HG03457 (cell line): Measurements from ENCODE around the gene GSTK1.
"Not testable (repeated sequence)": the region's sequence is repeated elsewhere in the genome, so short reads cannot be mapped to it uniquely, and the experiment has no call there.

Experiments used
- ATAC-seq: cut with Tn5 transposase; IDR thresholded peaks from one replicate; pipeline ENCODE4 v1.9.1; 2021; ENCODE audit warnings: moderate number of reproducible peaks; ENCODE audit not compliant: unreplicated experiment

The GSTK1 gene

DNA sequence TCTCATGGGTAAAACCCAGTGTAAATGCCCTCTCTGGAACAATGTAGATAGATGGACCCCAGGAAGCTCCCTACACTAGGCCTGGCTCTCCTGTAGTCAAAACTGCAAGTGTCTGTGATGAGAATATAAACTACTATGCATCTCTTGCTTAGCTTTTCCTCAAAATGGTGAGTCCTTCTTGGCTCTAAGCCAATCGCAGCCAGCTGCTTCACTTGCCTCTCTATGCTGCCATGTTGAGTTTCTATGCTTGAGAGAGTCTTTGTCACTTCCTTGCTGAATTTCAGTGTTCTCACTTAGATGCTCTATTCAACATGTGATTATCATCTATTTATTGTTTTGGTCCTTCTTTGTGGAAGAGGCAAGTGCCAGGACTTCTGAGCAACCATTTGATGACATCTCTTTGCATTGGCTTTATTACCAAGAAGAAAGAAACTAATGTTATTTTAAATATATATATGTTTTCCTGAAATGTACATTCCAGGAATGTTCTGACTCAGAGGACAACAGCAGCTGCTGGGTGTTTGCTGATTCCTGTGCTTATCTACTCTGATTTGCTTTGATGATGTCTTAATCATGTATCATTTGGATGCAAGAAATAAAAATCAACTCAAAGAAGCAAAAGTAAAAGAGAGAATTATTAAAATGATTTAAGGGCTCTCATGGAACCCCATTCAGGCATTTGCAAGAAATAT lies 24.8 kb upstream of the GSTK1 start:
- no peak for ATAC-seq

- ATAC-seq: no peak
Observed at GRCh38 chr7:143239813-143240212, 23.4 kb upstream of the GSTK1 start.

- peak; percentile 77 for ATAC-seq
Observed at GRCh38 chr7:143240291-143241168, 22.7 kb upstream of the GSTK1 start.

- no peak for ATAC-seq
Observed at GRCh38 chr7:143242306-143242705, 20.9 kb upstream of the GSTK1 start.

DNA sequence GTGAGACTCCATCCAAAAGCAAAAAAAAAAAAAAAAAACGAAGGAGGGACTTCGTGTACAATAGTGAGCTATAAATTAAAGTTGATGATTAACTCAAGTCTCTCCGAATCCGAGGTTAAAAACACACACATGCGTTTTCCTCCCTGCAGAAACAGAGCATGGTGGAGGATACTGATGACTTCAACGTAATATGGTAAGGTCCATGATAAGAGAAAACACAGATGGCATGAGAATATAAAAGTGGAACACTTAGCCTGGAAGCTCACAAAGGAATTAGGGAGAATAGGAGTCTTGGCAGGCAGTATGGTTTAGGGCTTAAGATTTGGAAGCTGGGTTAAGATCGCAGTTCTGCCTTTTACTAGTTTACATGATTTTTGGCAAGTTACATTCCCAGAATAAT lies 20.1 kb upstream of the GSTK1 start:
- no peak for ATAC-seq

GRCh38 chr7:143243614-143244013 lies 19.6 kb upstream of the GSTK1 start:
- ATAC-seq: no peak

GRCh38 chr7:143244321-143244720 lies 18.9 kb upstream of the GSTK1 start:
- no peak for ATAC-seq

- ATAC-seq: no peak
Observed at GRCh38 chr7:143245123-143245522, 18.1 kb upstream of the GSTK1 start.

DNA sequence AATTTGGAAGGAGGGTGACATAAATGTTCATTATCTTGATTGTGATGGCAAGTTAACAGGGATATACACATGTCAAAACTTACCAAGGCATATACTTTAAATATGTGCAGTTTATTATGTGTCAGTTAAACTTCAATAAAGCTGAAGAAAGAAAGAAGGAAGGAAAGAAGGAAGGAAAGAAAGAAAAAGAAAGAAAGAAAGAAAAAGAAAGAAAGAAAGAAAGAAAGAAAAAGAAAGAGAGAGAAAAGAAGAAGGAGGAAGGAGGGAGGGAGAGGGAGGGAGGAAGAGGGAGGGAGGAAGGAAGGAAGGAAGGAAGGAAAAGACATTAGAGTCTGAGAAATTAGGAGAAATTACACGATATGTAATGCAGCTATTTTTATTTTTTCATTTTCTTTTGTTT lies 15.9 kb upstream of the GSTK1 start:
- ATAC-seq: no peak

DNA sequence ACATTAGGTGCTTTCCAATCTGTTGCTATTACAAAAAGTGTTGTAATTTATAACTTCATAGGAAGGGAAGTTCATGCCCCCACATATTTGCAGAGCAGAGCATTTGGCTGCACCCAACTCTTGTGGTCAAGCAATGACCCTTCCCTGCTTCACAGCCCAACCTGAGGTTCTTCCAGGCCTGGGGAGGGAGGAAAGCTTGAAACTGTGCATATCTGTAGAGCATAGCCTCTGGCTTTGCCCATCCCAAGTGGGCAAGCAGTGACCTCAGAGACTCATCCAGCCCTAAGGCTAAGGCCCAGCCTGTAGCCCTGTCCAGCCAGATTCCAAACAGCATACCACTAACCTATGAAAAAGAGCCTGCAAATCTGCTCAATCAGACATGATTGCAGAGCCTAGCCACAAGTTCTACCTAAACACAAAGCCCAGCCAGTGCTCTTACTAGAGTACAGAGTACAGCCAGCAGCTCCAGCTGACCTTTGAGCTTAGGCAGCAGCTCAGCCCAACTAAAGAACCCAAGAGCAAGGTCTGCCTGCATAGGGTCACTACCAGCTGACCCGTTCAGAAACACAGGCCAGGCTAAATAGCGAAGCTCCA lies 14.4 kb upstream of the GSTK1 start:
- ATAC-seq: no peak

- ATAC-seq: no peak
Observed at GRCh38 chr7:143250199-143250598, 13.0 kb upstream of the GSTK1 start.

DNA sequence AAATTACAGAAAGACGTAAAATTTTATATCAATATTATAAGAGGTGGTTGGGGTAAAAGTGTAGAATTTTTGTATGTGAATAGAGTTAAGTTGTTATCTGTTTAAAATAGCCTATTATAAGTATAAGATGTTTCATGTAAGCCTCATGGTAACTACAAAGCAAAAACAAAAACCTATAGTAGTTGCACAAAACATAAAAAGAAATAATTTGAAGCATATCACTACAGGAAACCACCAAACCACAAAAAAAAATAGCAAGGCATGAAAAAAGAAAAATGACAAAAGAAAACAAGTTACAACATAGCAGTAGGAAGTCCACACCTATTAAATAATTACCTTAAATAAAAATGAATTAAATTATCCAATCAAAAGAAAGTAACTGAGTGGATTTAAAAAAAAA lies 12.4 kb upstream of the GSTK1 start:
- ATAC-seq: no peak

DNA sequence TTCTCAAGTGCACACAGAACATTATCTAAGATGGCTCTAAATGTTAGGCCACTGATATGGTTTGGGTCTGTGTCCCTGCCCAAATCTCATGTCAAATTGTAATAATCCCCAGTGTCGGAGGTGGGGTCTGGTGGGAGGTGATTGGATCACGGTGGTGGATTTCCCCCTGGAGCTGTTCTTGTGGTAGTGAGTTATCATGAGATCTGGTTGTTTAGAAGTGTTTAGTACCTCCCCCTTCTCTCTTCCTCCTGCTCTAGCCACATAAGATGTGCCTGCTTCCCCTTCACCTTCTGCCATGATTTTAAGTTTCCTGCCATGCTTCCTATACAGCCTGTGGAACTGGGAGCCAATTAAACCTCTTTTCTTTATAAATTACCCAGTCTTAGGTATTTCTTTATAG lies 11.2 kb upstream of the GSTK1 start:
- ATAC-seq: no peak

DNA sequence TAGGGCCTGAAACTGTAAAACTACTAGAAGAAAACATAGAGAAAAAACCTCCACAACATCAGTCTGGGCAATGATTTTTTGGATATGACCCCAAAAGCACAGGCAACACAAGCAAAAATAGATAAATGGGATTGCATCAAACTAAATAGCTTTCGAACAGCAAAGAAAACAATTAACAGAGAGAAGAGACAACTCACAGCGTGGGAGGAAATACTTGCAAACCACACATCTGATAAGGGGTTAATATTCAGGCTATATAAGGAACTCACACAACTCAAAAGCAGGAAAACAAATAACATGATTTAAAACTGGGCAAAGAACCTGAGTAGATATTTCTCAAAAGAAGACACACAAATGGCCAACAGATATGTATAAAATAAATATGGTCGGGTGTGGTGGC lies 7.7 kb upstream of the GSTK1 start:
- ATAC-seq: no peak

DNA sequence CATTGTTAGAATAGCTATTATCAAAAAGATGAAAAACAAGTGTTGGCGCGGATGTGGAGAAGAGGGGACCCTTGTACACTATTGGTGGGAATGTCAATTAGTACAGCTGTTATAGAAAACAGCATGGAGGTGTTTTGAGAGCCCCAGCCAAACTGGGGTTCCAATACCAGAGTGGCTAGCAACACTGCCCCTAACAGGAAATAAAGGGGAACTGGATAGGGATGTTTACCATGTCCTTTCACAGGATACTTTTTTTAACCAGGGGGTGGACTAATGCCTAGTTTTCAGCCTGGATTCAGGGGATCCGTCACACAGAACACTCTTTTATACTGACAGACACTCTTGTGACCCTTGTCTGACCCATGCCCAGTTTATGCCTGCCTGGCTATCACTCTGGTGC lies 6.9 kb upstream of the GSTK1 start:
- ATAC-seq: no peak

DNA sequence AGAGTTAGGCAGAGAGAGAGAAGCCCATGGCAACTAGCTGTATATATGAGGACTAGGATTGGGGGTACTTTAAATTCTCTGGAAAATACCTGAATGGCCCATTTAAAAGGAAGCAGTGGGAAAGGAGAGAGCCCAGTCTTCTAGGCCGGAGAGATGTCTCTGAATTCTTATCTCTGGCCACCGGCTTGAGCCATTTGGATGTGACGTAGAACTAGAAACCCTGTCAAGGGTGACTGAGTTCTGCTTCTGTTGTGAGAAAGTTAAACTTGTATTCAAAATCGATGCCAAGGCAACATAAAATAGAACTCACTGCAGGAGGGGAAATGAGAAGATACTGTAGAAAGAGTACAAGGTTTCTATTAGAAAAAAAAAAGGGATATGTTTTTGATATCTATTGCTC lies 6.3 kb upstream of the GSTK1 start:
- no peak for ATAC-seq

- no peak for ATAC-seq
Observed at GRCh38 chr7:143257501-143257900, 5.7 kb upstream of the GSTK1 start.

GRCh38 chr7:143258831-143259230 lies 4.4 kb upstream of the GSTK1 start:
- ATAC-seq: no peak

GRCh38 chr7:143259765-143260164 lies 3.5 kb upstream of the GSTK1 start:
- no peak for ATAC-seq

GRCh38 chr7:143261901-143262300 lies 1.3 kb upstream of the GSTK1 start:
- ATAC-seq: no peak

DNA sequence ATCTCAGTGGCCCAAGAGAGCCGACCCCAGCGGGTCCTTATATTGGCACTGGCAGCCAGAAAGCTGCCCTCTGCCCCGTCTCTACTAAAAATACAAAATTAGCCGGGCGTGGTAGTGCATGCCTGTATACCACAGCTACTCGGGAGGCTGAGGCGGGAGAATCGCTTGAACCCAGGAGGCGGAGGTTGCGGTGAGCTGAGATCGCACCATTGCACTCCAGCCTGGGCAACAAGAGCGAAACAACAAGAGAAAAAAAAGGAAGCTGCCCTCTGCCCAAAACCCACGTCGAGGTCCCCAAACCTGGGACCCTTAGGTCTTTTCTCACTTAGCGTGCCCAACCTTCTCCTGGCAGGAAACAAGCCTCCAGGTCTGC lies 941 bp downstream of the GSTK1 start:
- not testable (repeated sequence) for ATAC-seq
